Activated CD4-positive, alpha-beta T cell treated with anti-CD3 and anti-CD28 coated beads, Interleukin-10, Interleukin-2, amounts not matched to agents 100 ng/mL and 50 ng/mL, durations not matched to agents 16 hours and 8 hours (primary cell): ENCODE data around the gene GRIPAP1.

Experiments used
- DNase-seq: peaks from one replicate; pipeline ENCODE4 v3.0.0-alpha.2; 2020

GRIPAP1 gene

DNA sequence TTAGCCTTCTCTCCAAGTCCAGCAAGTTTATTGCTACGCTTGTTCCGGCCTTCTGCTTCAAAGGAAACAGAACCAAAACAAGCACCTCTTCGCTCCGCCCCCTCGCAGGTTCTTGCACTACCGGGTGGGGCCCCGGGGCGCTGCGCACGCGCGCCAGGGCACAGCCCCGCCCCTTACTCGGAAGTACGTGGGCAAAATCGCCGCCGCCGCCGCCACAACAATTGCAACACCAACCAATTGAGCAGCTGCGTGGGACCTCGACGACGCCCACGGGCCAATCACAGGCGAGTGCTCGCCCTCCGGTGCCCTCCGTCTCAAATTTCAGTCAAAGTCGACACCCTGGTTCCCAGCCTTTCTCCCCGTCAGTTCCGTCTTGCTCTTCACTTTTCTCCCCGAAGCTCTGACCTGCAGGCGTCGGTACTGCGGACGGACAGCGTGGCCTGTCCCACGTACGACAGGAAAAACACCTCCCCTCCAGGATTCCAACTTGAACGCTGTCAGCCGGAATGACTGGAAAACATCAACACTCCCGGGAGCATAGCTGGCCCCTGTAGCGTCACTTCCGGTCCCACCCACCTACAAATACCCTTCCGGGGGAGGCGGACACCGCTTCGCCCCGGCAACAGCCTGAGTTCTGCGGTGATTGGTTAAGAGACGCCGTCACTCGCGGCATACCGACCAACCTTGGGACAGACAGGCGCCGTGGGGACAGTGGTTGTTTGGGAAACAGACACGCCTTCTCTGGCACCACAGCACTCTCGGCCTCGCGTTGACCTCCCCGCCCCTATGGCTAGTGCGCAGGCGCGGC is 44.0 kb downstream of the GRIPAP1 start:
- peak; percentile 96 for DNase-seq

DNA sequence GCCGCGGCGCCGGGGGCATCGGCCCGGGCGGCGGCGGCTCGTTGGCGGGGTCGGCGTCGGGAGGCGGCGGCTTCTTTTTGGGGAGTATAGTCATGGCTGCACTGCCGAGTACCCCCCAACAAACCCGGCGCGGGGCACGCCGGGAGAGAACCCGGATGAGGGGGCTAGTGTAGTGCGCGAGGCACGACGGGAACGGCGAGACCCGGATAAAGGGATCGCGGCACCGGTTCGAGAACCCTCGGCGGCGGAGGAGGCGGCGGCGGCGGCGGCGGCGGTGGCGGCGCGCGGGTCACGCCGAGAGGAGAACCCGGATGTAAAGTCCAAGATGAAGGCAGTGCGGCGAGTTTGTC is 44.6 kb downstream of the GRIPAP1 start, which contains the start of gene OTUD5:
TSS of gene OTUD5 (minus strand) at position 131 of the 350 bp plus-strand sequence. CDS start at position 94, 37 bp downstream.
- DNase-seq, result peak; percentile 78

DNA sequence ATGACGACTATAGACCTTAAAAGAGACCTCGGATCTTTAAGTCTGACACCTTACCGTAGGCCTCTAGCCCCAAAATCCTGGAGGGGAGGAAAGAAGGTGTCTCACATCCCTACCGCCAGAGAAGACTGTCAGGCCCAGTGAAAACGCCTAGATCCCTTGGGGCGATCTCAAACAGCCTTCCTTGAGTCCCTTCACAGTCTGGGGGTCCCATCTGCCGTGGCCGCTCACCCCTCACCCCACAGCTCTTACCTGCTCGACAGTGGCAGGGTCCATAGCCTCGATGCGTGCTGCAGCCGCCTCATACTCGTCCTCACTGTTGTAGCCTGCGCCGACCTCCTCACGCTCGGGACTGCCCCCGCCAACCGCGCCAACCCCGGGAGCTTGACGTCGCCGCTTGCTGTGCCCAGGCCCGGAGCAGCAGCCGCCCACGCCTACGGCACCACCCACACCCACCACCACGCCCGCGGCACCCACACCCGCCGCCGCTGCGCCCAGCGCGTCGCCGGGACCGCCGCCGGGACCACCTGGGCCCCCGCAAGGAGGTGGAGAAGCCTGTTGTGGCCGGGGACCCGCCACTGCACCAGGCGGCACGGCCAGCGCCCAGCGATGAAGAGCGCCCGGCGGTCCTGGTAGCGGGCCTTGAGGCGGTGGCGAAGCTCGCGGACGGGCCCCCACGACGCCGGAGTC is 45.2 kb downstream of the GRIPAP1 start:
- peak; percentile 45 for DNase-seq

DNA sequence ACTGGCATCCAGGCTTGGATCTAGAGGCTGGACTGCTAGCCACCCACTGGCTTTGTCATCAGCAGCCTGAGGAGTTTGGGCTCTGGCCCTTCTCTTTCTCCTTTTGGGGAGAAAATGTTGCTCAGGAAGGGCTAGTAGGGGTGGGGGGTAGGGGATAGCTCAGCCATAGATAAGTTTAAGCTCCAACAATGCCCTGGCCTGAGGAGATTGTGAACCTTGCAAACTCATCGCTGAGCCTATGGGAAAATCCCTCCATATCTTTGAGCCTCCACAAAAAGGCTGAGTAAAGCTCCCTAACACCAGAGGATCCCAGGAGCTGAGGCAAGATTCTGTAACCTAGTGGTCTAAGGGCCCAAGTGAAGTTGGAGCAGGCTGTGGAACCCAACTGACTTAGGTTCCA is 53.5 kb downstream of the GRIPAP1 start:
- no peak for DNase-seq

DNA sequence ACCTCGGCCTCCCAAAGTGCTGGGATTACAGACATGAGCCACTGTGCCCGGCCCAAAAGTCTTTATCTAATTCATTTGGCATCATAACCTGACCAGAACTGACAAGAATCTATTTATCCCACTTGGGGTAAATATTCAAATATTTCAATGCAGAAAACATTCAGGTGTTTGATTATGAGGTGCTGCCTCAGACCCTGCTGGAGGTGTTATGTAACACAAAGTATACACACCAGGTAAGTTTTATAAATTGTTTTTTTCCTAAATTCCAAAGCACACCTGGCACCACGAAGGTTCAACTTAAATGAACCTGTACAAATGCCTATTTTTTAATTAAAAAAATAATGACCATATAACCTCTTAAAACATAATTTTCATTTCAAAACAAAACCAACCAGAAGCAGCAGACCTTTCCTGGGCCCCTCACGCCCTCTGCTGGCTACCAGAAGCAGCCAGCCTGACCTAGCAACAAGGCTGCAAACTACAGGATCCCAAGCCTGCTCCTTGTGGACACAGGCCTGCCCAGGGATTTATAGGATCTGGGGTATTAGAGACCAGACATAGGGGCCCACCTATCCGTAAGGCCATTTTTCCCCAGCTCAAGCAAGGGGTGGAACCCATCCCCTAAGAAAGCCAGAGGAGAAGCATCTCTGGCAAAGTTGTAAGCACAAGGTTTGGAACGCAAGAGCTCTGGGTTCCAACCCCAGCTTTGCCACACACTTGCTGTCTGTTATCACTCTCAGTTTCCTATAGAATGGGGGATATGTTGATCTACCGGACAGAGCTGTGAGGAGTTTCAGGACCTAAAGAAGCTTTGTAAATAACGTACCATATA is 56.3 kb downstream of the GRIPAP1 start:
- peak; percentile 65 for DNase-seq

DNA sequence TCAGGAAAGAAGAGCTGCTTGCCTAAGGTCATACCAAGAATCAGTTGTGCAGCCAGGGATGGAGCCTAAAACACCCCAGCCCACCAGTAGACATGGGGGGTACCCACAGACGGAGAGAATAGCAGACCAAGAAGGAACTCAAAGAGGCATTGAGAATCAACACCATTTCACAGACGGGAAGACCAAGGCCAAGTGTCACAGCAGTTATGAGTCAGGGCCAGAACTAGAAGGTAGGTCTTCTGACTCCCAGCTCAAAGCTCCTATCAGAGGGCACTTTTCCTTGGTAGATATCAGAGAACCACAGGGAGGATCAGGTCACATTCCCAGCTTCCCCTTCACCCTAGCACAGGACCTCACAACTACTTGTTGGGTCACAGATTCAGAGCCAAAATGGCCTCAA is 59.2 kb downstream of the GRIPAP1 start:
- peak; percentile 57 for DNase-seq

DNA sequence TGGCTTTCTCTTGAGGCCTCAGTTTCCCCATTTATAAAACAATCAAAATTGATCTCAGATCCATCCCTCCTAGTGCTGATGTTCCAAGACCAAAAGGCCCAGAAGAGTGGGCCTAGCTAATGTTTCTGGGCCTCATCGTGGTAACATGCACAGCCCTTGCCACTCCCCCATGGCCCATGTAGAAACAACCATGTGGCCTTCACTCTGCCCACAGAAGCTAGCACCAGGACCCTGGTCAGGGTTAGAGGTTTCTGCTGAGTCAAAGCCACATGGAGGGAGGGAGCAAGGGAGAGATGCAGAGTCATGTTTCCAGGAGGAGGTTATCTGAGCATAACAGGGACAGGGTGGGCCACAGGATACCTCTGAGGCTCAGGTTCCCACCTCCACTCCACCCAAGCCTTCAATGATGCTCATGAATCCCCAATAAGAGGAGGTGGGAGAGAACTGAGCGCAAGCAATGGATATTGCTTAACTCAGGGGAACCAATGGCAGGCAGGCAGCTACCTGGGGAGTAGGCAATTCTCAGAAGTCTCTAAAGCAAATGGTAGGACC is 61.6 kb downstream of the GRIPAP1 start:
- DNase-seq, result peak; percentile 71

DNA sequence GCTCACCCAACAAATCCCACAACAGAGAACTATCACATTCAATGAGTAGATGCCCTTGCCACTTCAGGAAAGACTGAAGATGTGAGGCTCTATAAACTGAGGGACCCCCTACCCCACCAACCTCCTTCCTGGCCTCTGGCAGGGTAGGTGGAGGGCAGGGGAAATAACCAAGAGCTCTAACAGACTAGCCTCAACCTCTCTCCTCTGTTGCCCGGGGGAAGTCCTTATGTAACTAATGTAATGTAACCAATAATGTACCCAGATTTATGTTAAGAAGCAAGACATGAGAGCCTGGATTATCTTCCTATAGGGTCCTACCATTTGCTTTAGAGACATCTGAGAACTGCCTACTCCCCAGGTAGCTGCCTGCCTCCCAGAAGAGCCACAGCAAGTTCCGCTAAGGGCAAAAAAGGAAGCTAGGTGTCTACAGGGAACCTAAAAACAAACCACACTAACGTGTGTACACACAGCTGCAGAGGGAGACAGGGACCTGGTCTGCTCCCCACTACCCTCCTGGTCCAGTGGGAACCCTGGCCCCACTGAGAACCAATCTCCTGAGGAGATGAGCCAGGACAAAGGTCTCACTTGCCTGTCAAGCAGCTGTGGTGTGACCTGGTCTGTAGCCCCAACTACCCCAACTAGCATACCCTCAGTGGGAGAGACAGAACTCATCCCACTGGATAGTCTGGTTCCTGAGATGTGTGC is 62.4 kb downstream of the GRIPAP1 start:
- peak; percentile 48 for DNase-seq

DNA sequence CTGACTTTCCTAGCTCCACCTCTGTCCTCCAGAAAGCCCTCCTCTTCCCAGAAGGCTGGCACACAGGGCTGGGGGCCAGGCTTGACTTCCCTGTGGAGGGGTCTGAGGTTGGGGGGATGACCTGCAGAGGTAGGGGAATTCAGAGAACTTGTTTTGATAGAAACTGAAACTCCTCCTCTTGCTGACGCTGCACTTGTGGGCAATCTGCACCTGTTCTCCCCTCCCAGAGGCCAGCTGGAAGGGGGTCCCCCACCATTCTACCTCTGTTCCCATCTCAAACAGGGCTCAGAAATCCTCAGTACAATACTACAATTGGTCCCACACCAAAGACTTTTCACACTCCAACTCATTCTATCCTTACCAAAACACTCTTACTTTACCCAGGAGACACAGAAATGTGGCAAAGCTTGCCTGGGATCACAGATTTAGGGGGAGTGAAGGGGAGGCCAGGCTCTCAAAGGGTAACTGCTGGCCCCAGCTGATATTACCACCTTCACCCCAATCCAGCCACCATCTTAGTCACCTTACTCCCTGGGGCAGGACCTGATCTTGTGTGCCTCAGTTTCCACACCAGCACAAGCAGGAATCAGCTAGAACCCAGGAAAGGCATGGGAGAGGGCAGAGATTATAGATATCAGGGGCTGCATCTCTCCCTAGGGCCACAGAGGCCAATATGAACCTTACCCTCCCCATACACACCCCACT is 63.2 kb downstream of the GRIPAP1 start:
- peak; percentile 93 for DNase-seq

DNA sequence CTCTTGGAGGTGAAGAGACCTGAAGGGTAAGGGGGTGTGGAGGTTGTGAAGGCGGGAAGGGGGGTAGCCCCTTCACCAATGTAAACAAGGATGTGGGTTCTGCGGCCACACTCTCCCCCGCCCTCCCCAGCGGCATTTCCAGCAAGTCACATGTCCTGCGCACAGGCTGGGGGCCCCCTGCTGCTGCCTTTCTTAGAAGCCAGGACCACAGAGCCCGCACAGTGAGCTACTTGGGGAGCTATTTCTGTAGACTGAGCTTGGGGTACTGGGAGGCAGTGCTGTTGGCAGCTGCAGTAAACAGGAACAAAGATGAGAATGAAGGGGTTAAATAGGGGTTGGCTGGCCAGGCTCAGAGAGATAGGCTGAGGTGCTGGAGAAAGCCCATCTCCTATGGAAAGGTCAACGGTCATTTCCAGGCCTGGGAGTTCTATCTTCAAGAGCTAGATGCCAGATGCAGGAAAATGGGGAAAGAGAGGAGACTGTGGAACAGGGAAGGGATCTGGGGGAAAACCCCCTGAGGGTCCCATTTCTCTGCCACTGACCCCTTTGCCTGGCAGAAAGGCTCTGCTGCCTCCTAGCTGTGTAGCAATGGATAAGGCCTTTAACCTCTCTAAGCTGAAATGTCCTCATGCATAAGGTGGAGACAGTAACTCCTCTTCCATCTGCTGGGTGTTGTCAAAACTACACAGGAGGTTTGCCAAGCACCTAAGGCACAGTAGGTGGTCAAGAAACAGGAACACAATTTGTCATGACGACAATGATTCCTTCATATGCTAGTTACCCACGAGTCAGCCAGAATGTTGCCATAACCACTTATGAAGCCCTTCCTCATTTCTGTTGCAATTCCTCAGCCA is 64.8 kb downstream of the GRIPAP1 start:
- DNase-seq, result peak; percentile 96

DNA sequence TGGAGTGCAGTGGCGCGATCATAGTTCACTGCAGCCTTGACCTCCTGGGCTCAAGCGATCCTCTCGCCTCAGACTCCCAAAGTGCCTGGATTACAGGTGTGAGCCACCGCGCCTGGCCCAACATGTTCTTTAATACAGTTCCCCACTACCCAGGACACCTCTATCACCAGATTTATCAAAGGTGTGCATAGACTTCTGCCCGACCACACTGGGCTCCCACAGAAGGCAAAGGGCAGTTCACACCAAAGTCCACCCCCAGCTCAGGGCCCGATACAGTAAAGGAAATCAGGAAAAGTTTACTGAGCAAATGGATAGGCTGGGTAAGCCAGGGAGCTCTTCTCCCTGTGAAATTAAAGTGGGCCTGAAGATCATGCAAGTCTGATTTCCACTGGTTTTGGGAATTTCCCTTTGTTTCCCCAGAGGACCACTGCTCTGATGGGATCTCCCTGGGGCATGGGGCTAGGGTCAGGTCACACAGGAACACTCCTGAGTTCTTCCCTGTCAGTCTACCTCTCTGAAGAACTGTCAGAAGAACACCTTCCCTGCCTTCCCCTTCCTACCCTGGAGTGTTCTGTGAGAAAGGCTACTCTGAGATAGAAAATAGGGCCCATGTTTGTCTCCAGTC is 65.5 kb downstream of the GRIPAP1 start:
- DNase-seq, result peak; percentile 30

DNA sequence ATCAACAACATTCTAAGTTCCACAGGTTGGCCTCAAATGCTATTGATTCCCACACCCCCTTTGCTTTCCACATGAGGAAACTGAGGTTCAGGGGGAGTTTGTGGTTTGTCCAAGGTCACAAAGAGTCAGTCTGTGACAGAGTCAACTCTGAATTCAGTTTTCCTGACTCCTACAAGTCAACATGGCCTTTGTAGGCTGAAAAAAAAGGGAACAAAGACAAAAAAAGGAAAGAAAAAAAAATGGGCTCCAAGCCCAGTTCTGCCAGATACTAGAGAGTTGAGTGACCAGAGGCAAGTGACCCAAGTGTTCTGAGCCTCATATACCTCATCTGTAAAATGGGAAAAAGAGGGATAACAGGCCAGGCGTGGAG is 66.8 kb downstream of the GRIPAP1 start:
- no peak for DNase-seq

DNA sequence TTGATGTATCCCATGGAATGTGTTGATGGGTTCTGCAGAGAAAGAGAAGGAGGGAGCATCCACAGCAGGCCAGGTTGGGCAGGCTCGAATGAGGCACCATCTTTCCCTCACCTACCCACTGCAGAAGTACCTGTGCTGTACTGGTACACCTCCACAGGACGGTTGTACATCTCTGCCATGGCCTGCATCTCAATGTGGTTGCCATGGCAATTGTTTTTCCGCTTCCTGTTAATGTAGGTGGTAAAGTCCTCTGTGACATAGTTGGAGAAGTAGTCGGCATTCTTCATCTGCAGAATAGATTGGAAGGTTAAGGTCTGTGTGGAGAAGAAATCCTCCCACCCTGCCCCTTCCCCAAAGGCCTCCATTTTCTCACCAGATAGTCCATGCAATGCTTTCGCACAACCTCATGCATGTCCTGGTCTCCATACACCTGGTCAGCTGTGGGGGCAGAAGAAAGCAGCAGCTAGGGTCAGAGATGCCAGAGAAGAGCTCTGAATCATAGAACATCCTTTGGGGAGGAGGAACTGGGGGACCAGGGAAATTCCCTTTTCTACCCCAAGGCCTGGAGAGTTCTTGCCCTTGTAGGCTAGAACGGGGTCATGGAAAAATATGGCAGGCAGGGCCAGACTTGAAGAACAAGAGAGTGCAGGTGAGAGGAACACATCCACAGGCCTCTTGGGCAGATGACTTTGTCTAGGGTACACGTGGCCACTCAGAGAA is 67.3 kb downstream of the GRIPAP1 start:
- peak; percentile 56 for DNase-seq

DNA sequence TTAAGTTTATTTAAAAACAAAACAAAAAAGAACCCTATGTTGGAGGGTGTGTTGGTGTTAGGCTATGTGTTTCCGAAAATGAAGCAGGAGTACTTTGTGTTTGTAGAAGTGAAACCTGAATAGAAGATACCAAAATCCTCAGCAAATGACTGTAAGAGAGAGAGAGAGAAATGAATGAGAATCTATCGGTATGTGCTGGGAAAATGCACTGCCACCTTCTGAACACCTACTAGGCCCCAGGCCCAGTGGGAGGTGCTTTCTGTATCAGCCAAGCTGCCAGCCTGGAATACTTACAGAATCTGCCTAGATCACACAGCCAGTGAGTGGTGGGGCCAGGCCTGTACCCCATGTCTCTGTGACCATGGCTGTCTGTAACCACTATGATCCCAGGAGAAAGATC is 68.3 kb downstream of the GRIPAP1 start:
- DNase-seq, result peak; percentile 51

DNA sequence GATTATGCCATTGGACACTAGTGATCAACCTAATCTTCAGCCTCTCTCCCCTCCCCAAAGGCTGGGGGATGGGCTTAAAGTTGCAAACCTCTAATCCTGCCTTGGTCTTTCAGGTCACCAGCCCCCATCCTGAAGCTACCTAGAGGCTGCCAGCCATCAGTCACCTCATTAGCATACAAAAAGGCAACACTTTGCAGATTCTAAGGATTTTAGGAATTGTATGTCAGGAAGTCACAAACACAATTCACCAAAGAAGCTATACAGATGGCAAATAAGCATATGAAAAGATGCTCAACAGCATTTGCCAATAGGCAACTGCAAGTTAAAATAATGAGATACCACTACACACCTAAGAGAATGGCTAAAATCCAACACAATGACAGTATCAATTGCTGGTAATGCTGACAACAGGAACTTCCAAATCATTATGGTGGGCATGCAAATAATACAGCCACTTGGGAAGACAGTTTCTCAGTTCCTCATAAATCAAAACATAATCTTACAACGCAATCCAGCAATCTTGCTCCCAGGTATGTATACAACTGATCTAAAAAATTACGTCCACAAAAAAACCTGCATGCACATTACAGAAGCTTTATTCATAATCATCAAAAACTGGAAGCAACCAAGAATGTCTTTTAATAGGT is 74.2 kb downstream of the GRIPAP1 start:
- no peak for DNase-seq

DNA sequence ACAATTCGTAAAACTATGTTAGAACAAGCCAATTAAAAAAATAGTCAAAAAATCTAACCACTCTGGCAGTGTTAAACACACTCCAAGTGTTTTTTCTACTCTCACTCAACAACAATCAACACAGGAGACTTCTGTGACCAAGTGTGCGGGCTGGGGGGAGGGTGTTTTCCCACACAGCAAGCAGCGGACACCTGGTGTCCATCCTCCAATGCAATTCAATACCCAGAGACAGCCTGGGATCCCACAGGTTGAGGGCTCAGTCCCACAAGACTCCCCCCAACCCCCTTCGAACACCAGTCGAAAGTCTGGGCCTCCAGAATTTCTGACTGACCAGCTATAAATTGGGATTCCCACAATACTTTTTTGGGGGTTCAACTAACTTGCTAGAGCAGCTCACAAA is 74.9 kb downstream of the GRIPAP1 start:
- no peak for DNase-seq

DNA sequence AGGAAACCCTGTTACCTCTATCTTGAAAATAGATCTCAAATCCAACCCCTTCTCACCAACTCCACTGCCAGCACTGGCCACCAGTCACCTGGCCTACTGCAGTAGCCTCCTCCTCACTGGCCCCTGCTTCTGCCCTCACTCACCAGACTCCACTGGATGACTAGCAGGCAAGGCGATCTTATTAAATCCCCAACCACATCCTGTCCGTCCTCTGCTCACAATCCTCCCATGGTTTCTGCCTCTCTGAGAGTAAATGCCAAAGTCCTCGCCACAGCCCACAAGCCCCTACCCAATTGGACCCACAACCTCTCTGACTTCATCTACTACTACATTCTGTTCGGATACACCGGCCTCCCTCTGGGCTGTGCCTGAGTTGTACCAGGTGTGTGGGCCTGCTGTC is 77.8 kb downstream of the GRIPAP1 start:
- DNase-seq, result no peak

DNA sequence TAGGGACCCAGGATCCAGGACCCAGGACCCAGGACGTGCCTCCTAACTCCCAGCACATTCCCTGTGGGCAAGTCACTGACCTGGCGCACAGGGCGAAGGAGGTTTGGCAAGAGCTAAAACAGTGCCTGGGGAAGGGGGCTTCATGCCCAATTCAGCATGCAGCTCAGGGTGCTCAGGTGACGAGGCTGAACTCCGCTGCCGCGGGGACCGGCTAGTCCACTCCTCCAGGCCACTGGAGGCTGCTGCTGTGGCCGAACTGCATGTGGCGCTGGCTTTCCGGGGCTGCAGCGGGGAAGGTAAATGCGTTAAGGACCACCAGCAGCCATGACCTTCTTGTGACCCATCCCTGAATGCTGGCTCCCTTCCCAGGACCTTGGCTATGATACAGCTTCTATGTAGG is 78.3 kb downstream of the GRIPAP1 start:
- DNase-seq, result no peak
